CD4-positive, alpha-beta T cell treated with Interleukin-1 beta for 1 hour (primary cell): ENCODE results near the gene HAPLN1.

Experiments
- DNase-seq, 2 donors: peaks; one replicate each; pipeline ENCODE4 v3.0.0-alpha.2; 2020 to 2022

Gene HAPLN1

DNA sequence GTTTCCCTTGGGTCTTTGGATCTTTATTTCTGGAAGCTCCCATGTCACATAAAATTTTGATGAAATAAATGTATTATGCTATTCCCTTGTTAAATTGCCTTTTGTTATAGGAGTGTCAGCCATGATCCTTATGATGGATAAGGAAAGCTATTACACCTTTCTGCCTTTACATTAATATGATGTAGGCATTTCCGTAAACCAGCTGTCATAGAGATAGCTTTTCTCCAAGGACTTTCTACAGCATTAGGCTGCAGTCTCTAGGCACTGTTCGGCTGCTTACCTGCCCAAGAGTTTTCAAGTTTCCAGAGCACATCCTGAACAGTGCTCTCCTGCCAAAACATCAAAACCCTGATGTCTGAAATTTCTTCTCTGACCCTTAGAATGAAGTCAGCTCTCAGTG lies 87.4 kb downstream of the HAPLN1 start:
- DNase-seq, result no peak

DNA sequence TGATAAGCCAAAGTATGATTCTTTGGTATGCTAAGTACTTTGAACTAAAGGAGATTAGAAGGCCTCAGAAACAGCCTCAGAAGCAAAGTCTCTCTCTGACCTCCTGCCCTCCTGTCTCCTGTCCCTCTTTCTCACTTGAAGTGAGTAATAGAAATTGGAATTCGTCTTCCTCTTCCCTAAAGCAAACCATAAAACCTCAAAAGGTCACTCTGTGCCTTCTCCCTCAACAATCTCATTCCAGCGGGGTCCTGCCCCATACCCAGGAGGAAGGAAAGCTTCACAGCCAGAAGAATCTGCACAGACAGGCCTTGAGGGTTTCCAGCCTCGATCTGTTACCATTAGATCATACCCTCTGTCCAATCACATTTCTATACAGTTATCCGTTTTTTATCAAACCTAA lies 87.8 kb downstream of the HAPLN1 start:
- no peak for DNase-seq

DNA sequence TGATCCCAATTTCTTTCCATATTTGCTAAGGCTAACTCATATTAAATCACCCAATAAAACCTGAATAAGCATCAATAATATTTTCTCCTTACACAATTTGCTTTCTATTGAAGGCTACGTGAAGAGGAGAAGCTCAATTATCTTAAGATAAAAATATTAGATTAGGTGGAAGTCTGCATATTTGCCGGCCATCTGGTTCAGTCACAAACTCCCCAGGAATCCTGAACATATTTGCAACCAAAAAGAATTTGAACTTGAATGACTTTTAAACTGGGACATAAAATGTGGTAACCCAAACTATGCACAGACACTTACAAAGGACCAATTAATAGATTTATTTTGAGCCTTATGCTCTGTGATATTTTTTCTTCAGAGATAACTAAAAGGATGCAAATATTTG lies 92.3 kb downstream of the HAPLN1 start:
- DNase-seq, result no peak

DNA sequence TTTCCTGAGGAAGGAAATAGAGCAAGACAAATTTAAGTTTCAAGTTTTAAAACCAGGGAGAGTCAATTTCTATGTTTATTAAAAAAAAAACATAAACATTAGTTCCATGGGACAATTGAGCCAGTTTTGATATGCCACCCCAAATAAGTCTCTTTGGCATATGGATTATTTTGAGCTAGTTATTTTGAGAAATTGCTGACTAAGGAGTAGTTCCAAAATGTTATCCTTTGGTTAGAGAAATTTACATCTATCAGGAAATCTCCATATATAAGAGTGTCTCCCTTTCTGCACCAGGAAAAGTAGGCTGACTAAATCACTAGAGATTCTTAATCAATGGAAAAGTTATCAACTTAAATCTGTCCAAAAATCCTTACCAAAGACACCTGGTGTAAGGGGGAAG lies 105.8 kb downstream of the HAPLN1 start:
- DNase-seq, result no peak

DNA sequence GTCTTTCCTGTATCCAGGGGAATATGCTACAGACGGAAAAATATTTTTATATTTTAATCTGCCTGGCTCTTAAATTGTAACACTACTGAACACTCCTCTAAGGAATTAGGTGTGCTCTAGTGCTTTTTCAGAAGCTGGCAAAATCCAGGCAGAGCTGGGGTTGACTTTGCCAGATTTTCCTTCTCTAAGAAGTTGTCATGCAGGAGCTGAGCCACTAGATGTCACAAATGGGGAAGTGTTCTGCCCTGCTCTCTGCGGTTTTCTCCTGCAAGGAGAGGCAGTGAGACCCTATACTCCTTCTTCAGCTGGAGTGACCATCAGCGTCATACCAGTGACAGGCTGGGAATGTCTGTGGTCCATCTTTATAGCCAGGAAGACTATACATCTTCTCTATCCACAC lies 112.5 kb downstream of the HAPLN1 start:
- no peak for DNase-seq

DNA sequence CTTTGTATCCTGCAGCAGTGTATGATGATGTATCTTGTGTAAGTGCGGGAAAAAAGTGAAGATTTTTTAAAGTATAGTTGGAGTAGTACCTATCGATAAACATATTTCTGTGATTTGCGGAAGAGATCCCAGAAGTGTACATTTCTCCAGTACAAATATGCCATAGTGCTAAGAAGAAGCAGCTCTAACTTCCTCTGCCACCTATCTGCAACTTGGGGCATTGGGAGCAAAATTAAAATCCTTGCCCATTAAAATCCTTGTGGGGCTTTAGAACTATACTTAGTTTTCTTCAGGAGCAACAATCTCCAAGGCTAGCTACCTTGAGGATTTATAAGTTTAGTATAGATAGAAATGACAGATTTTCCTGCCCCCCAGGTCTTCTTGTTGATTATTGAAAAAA lies 125.4 kb downstream of the HAPLN1 start:
- no peak for DNase-seq

DNA sequence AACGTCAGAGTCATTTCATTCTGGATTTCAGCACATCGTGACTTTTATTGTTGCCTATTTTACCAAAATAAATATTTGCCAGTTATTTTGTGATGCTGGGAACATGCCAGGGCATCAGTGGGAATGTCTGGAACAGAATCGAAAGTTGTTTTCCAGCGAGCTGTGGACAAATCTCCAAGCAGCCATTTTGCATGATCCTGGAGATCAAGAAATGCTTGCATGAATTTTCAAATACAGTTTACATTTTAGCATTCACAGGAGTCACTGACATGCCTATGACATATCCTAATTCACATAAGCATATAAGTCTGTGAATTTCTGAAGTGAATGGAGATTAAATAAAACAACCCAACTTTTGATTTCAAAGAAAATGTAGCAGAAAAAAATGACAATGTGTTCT lies 129.7 kb downstream of the HAPLN1 start:
- no peak for DNase-seq

DNA sequence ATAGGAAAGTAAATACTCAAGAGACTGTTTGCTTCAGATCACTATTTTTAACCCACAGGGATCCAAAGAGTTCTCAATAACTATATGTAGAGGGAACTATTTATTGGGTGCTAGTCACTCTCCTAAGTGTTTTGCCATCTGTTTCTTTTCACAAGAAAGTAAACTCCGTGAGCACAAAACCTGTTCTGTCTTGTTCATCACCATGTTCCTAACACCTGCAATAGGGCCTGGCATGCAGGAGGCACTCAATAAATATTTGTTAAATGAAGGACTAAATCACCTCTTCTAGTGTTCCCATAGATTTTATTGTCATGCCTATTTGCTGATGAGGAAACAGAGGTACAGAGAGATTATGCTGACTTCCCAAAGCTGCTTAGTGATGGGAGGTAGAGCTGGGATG lies 130.9 kb downstream of the HAPLN1 start:
- no peak for DNase-seq
